Pancreas (tissue), 10 donors: ENCODE data around the gene NR3C2. TPM values are rescaled to one million over a fixed set of nuclear protein-coding genes. Genes with fewer than 3 reads are reported as not detected.

Experiments used
- ATAC-seq, 4 donors: fragments of 200-7000 bp; cut with Tn5 transposase; one replicate each; pipeline versions ENCODE4 v1.8.0 to v1.9.1; 2020; ENCODE audit warnings: mild to moderate bottlenecking in 4 of 4, moderate library complexity in 4 of 4
- DNase-seq, 6 donors: peaks; one replicate each; pipeline ENCODE4 v3.0.0-alpha.2; 2020
- FAIRE-seq: peaks from 2 replicates; lab custom pipeline; 2012; peaks lifted over from hg19 to GRCh38; lab: Jason Lieb, UNC
- H3K27ac ChIP-seq, 4 donors: fragments of 200-600 bp; sonication (generic); 1 replicate in 3 of 4; 2 replicates in 1 of 4; pipeline versions ENCODE4 v1.5.0 to v1.8.0; 2020
- H3K27me3 ChIP-seq, 4 donors: fragments of 200-600 bp; one replicate each; pipeline ENCODE4 v1.8.0; 2021
- H3K36me3 ChIP-seq, 3 donors: fragments of 200-600 bp; sonication (generic) in 1 of 3; one replicate each; pipeline versions ENCODE4 v1.5.0 to v1.8.0; 2020 to 2021
- H3K4me1 ChIP-seq, 3 donors: fragments of 200-600 bp; one replicate each; pipeline ENCODE4 v1.8.0; 2021
- H3K4me3 ChIP-seq, 4 donors: fragments of 200-600 bp; sonication (generic) in 2 of 4; one replicate each; pipeline versions ENCODE4 v1.5.0 to v1.8.0; 2020 to 2021
- H3K9me3 ChIP-seq, 4 donors: fragments of 200-600 bp; one replicate each; pipeline ENCODE4 v1.8.0; 2021
- WGBS, 2 donors: extraction: QIAGEN DNeasy Blood & Tissue Kit; methylation state at CpG; one replicate each; pipeline ENCODE4 v1.1.7; 2013; 5-methylcytosine and 5-hydroxymethylcytosine counted together
- intact Hi-C, 3 donors: fragments of 100-400 bp; cut with DNase I; formaldehyde crosslinking; loops; one replicate each; pipeline versions ENCODE4 v1.11.1 to v1.14.2; 2022
- polyA plus RNA-seq, 2 donors: library from polyadenylated mRNA; stranded (reverse); fragments of 200-250 nt; gene quantifications; one replicate each; pipeline ENCODE4 v1.2.3, GENCODE V29; 2013
- total RNA-seq, 6 donors: library from RNA; stranded (reverse); fragmentation: NEBNext Ultra II Directional in 4 of 6; extraction: Animal tissue kit (Norgen Biotek cat#: 25700) in 4 of 6; gene quantifications; one replicate each; pipeline versions ENCODE4 v1.2.1 to v1.2.4, GENCODE V29; 2021 to 2023
- TF ChIP-seq, protein P1 (sequence below), 4 donors: fragments of 200-600 bp; sonication (generic) in 3 of 4; IDR thresholded peaks; one replicate each; pipeline versions ENCODE4 v1.5.0 to v1.8.0; 2021; ENCODE audit warnings: antibody characterized with exemption in 4 of 4
- donor health status: healthy with polysubstance abuse.
- donor health status: DM: no; HTN: no; CAD: no; lungs with moderate emphysema.
- donor health status: DM: no; HTN: no; CAD: no.
- donor health status: control.
- donor health status: control.
- donor health status: Bipolar disorder and iron deficiency.
- donor health status: DM: yes; HTN: yes; CAD: no.
- donor health status: DM: no; HTN: no; CAD: no.
- donor health status: DM: no; HTN: no; CAD: no.
- donor health status: DM: yes; HTN: yes; CAD: no.

The NR3C2 gene
- total and polyA plus RNA-seq, 8 donors: 2.5 to 15.7 (median 12.5) TPM

DNA sequence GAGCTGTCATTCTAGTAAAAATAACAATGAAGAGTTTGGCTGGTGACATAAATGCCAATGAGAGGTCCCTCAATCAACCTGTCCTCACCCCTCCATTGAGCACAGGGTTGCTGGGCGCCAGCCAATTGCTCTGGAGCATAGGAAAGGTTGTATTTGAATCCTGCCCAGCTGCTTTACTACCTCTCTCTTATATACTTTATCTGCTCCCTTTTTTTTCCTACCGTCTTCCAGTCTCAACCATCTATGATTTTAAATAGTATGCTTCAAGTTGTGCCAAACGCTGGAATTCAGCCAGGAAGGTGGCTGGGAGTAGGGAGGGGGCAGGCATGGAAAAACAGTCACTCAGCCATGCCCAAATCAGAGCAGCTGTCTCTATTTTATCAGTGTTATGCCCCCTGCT lies 153.8 kb downstream of the NR3C2 start:
- no peaks in the 10 kb centered on the region for H3K27me3 ChIP-seq
- H3K4me1 ChIP-seq: peaks cover 16 to 44% (median 19%) of the 10 kb centered on the region in 3 donors
- H3K4me3 ChIP-seq: no peak overlapping the region
- H3K9me3 ChIP-seq: no peaks in the 10 kb centered on the region
- intact Hi-C loops: no loop called here
- ATAC-seq (peak in 3 of 4 donors; percentile 11 to 17 (median 17)), FAIRE-seq (no peak), DNase-seq (peak in 3 of 6 donors; percentile 11 to 36 (median 32))
- no peak overlapping the region for H3K27ac ChIP-seq
- TF ChIP-seq, protein P1, sequence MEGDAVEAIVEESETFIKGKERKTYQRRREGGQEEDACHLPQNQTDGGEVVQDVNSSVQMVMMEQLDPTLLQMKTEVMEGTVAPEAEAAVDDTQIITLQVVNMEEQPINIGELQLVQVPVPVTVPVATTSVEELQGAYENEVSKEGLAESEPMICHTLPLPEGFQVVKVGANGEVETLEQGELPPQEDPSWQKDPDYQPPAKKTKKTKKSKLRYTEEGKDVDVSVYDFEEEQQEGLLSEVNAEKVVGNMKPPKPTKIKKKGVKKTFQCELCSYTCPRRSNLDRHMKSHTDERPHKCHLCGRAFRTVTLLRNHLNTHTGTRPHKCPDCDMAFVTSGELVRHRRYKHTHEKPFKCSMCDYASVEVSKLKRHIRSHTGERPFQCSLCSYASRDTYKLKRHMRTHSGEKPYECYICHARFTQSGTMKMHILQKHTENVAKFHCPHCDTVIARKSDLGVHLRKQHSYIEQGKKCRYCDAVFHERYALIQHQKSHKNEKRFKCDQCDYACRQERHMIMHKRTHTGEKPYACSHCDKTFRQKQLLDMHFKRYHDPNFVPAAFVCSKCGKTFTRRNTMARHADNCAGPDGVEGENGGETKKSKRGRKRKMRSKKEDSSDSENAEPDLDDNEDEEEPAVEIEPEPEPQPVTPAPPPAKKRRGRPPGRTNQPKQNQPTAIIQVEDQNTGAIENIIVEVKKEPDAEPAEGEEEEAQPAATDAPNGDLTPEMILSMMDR (IDR thresholded peaks at IDR 0.05): no peak
- WGBS, 2 donors: 16 to 17% methylated on average over 3 of the region's 3 CpGs
- H3K36me3 ChIP-seq: no peaks in the 10 kb centered on the region

DNA sequence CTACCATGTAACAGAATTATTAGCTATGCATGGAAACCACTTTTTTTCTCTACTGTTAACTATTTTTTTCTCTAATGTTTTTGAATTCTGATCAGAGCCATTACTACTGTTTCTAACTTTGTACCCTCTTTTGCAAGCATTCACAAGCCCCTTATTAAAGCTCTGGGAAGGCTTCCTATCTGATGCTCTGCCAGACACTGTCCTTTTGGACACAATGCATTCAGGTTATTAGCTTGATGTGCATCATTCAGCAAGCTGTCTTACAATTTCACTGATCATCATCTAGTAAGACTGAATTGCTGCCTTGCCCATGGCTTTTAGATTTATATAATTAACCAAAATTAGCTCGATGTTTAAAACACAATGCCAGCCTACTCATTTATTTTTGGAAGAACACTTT lies 155.1 kb downstream of the NR3C2 start:
- H3K4me1 ChIP-seq: peaks cover 12 to 40% (median 26%) of the 10 kb centered on the region in 3 donors
- H3K27me3 ChIP-seq: no peaks in the 10 kb centered on the region
- no peak overlapping the region for H3K27ac ChIP-seq
- TF ChIP-seq, protein P1 (IDR thresholded peaks at IDR 0.05): no peak
- H3K9me3 ChIP-seq: no peaks in the 10 kb centered on the region
- H3K4me3 ChIP-seq: no peak overlapping the region
- DNase-seq: no peak
- no peak for FAIRE-seq
- intact Hi-C loops: no loop called here
- no peaks in the 10 kb centered on the region for H3K36me3 ChIP-seq
- WGBS, 2 donors: 82 to 90% methylated on average over 1 of the region's 1 CpG
- no peak for ATAC-seq

DNA sequence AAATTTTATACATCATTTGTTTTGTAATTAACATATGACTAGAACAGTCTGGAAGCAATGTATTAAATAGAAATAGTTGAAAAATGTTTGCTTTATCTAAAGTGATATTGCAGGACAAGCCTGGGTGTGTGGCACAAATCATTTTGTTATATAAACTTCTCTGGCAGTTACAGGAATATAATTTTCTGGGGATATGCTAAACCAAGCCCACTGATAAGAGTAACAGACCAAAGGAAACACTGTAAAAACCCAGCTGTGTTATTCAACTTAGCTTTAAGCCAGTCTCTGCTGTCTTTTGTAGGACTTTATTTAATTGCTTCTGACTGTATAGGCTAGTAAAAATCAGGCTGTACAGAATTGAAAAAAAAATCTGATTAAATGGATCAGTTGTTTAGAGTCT lies 156.2 kb downstream of the NR3C2 start:
- H3K36me3 ChIP-seq: no peaks in the 10 kb centered on the region
- no peaks in the 10 kb centered on the region for H3K9me3 ChIP-seq
- TF ChIP-seq, protein P1 (IDR thresholded peaks at IDR 0.05): no peak
- no peak overlapping the region for H3K27ac ChIP-seq
- no peak for ATAC-seq
- no peak for DNase-seq
- H3K4me3 ChIP-seq: no peak overlapping the region
- FAIRE-seq: no peak
- no peaks in the 10 kb centered on the region for H3K27me3 ChIP-seq
- intact Hi-C loops: no loop called here
- H3K4me1 ChIP-seq: peaks cover 12 to 35% (median 24%) of the 10 kb centered on the region in 3 donors

DNA sequence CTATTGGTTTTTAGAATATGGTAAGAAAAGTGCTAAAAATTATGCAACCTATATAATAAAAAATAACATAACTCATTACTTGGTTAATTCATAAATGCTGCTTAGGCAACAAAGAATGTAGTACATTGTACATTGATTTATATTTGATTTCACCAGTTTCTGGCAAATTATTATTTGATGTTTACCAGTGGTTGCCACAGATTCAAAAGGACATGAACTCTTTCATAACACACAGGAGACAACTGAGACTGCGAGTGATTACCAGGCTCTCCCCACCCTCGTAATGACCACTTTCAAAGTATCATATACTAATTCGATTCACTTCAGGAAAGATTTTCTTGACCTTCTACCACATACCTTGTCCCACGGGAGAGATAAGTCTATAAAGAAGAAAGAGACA lies 158.5 kb downstream of the NR3C2 start:
- Histone ChIP-seq H3K27ac (no peak overlapping the region), H3K27me3 (no peaks in the 10 kb centered on the region), H3K4me3 (no peak overlapping the region), H3K36me3 (no peaks in the 10 kb centered on the region), H3K4me1 (peaks cover 12 to 28% (median 24%) of the 10 kb centered on the region in 3 donors), H3K9me3 (no peaks in the 10 kb centered on the region)
- ATAC-seq (peak in 1 of 4 donors; percentile 39), FAIRE-seq (no peak), DNase-seq (no peak)
- TF ChIP-seq, protein P1 (IDR thresholded peaks at IDR 0.05): no peak
- 66 to 79% methylated on average over 4 of the region's 4 CpGs for WGBS, 2 donors
- intact Hi-C loops: no loop called here

DNA sequence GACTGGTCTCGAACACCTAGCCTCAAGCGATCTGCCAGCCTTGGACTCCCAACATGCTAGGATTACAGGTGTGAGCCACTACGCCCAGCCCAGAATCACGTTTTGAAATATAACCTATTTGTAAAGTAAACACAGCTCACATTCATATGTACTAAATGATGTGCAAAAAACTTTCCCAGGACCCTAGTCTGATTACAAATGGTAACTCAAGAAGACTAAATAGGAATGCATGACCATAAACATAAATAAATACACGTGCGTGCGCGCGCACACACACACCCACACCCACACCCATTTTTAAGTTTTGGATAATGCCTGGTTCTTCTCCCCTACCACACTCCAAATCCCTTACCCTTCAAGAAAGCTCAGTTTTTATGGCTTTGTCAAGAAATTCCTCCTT lies 163.9 kb downstream of the NR3C2 start:
- no peak overlapping the region for H3K4me3 ChIP-seq
- H3K36me3 ChIP-seq: no peaks in the 10 kb centered on the region
- H3K9me3 ChIP-seq: no peaks in the 10 kb centered on the region
- intact Hi-C loops: no loop called here
- H3K27me3 ChIP-seq: no peaks in the 10 kb centered on the region
- 90% methylated on average over 9 of the region's 9 CpGs for WGBS, 2 donors
- ATAC-seq (no peak), FAIRE-seq (no peak), DNase-seq (no peak)
- peaks cover 6 to 36% (median 20%) of the 10 kb centered on the region in 3 donors for H3K4me1 ChIP-seq
- TF ChIP-seq, protein P1 (IDR thresholded peaks at IDR 0.05): no peak
- H3K27ac ChIP-seq: no peak overlapping the region
